GM23248 (cell line): Measurements from ENCODE around the gene RASL11B.

Experiments used
- EZH2 ChIP-seq: fragments of 200-600 bp; sonication (generic); IDR thresholded peaks from 2 replicates; pipeline ENCODE4 v1.6.1; 2018; ENCODE audit warnings: antibody characterized with exemption, mild to moderate bottlenecking; ENCODE audit not compliant: insufficient read depth, poor library complexity, severe bottlenecking
- EZH2phosphoT487 ChIP-seq: fragments of 200-600 bp; sonication (generic); IDR thresholded peaks from 2 replicates; pipeline ENCODE4 v1.6.1; 2018; ENCODE audit warnings: antibody characterized with exemption, moderate library complexity, mild to moderate bottlenecking, low read depth; ENCODE audit not compliant: insufficient read depth

GRCh38 chr4:52813546-52813945, 48.6 kb upstream of the RASL11B start:
- TF ChIP-seq EZH2 (no peak), EZH2phosphoT487 (no peak)
